Astrocyte (in vitro differentiated cells and primary cell): ENCODE results near the gene GRIA1. TPM values are rescaled to one million over a fixed set of nuclear protein-coding genes. Genes with fewer than 3 reads are reported as not detected.
A peak's percentile ranks its signal among the peaks of the same experiment; 100 is the strongest.

Source experiments
- DNase-seq: peaks from one replicate; pipeline ENCODE4 v3.0.0-alpha.2; 2010; ENCODE audit warnings: low read depth
- FAIRE-seq: peaks from 2 replicates; lab custom pipeline; 2011; peaks lifted over from hg19 to GRCh38; lab: Jason Lieb, UNC
- H2AFZ ChIP-seq: 2 replicates; pipeline ENCODE4 v1.6.0; 2012; ENCODE audit warnings: low read depth, low read length, inconsistent platforms
- H3K27ac ChIP-seq: 2 replicates; pipeline ENCODE4 v1.5.1; 2011; ENCODE audit warnings: low read depth, low read length, inconsistent platforms
- H3K27me3 ChIP-seq: 2 replicates; pipeline ENCODE4 v1.6.0; 2011; ENCODE audit warnings: low read length, inconsistent platforms; ENCODE audit not compliant: insufficient read depth
- H3K36me3 ChIP-seq: 2 replicates; pipeline ENCODE4 v1.5.1; 2011; ENCODE audit warnings: low read length, inconsistent platforms; ENCODE audit not compliant: insufficient read depth
- H3K4me1 ChIP-seq: 2 replicates; pipeline ENCODE4 v1.5.1; 2011; ENCODE audit warnings: low read length, inconsistent platforms; ENCODE audit not compliant: insufficient read depth
- H3K4me2 ChIP-seq: 2 replicates; pipeline ENCODE4 v1.6.0; 2012; ENCODE audit warnings: low read length, inconsistent platforms
- H3K4me3 ChIP-seq: 2 replicates; pipeline ENCODE4 v1.5.1; 2011; ENCODE audit warnings: low read depth, mild to moderate bottlenecking, low read length, inconsistent platforms; ENCODE audit not compliant: insufficient read depth
- H3K79me2 ChIP-seq: 2 replicates; pipeline ENCODE4 v1.6.0; 2012; ENCODE audit warnings: mild to moderate bottlenecking, low read length, inconsistent platforms; ENCODE audit not compliant: insufficient read depth
- H3K9ac ChIP-seq: 2 replicates; pipeline ENCODE4 v1.6.0; 2012; ENCODE audit warnings: mild to moderate bottlenecking, low read length, inconsistent platforms
- H3K9me3 ChIP-seq: 2 replicates; pipeline ENCODE4 v1.5.1; 2012; ENCODE audit warnings: low read depth, mild to moderate bottlenecking, low read length, inconsistent platforms; ENCODE audit not compliant: insufficient read depth
- H4K20me1 ChIP-seq: 2 replicates; pipeline ENCODE4 v1.6.0; 2012; ENCODE audit warnings: low read length, inconsistent platforms; ENCODE audit not compliant: insufficient read depth
- H3K27ac Mint-ChIP-seq: one replicate; pipeline ENCODE4 v1.8.0; 2021; ENCODE audit warnings: mild to moderate bottlenecking, mixed read lengths; ENCODE audit not compliant: unreplicated experiment
- H3K27me3 Mint-ChIP-seq: one replicate; pipeline ENCODE4 v1.8.0; 2021; ENCODE audit warnings: low read depth, mixed read lengths; ENCODE audit not compliant: unreplicated experiment
- H3K36me3 Mint-ChIP-seq: one replicate; pipeline ENCODE4 v1.8.0; 2021; ENCODE audit warnings: low read depth, mixed read lengths; ENCODE audit not compliant: unreplicated experiment
- H3K4me1 Mint-ChIP-seq: one replicate; pipeline ENCODE4 v1.8.0; 2021; ENCODE audit warnings: low read depth, mixed read lengths; ENCODE audit not compliant: unreplicated experiment
- H3K4me3 Mint-ChIP-seq: one replicate; pipeline ENCODE4 v1.8.0; 2021; ENCODE audit warnings: mild to moderate bottlenecking, moderate library complexity, mixed read lengths; ENCODE audit not compliant: unreplicated experiment
- H3K9me3 Mint-ChIP-seq: one replicate; pipeline ENCODE4 v1.8.0; 2021; ENCODE audit warnings: mild to moderate bottlenecking, mixed read lengths; ENCODE audit not compliant: unreplicated experiment
- CTCF ChIP-seq: IDR thresholded peaks from 2 replicates; pipeline ENCODE4 v1.5.1; 2011; ENCODE audit warnings: low read depth, mild to moderate bottlenecking, inconsistent platforms, low read length, moderate library complexity; ENCODE audit not compliant: insufficient read depth
- EZH2 ChIP-seq: IDR thresholded peaks from 2 replicates; pipeline ENCODE4 v1.6.1; 2012; ENCODE audit warnings: mild to moderate bottlenecking, low read length, inconsistent platforms; ENCODE audit not compliant: insufficient read depth
- total RNA-seq: library from RNA; stranded (reverse); gene quantifications from 2 replicates; pipeline ENCODE4 v1.2.1, GENCODE V29; 2021

The GRIA1 gene
- total RNA-seq, 1 donor from 2014 or later, result 5.4 TPM

GRCh38 chr5:153632748-153633290 is 142.3 kb downstream of the GRIA1 start:
- Histone ChIP-seq H3K9ac (no peak overlapping the region), H3K27ac (no peak overlapping the region), H3K9me3 (no peaks in the 10 kb centered on the region), H3K27me3 (no peaks in the 10 kb centered on the region), H3K4me1 (peaks cover 18% of the 10 kb centered on the region), H4K20me1 (no peaks in the 10 kb centered on the region), H3K36me3 (no peaks in the 10 kb centered on the region), H2AFZ (peak overlapping the region; percentile 19), H3K79me2 (no peaks in the 10 kb centered on the region), H3K4me3 (no peak overlapping the region), H3K4me2 (no peak overlapping the region)
- H3K4me3 Mint-ChIP-seq, result no peak overlapping the region
- no peaks in the 10 kb centered on the region for H3K27me3 Mint-ChIP-seq
- no peak overlapping the region for H3K27ac Mint-ChIP-seq
- no peak for TF ChIP-seq CTCF
- no peak for TF ChIP-seq EZH2
- H3K36me3 Mint-ChIP-seq, result no peaks in the 10 kb centered on the region
- H3K4me1 Mint-ChIP-seq, result peaks cover 14% of the 10 kb centered on the region
- no peaks in the 10 kb centered on the region for H3K9me3 Mint-ChIP-seq
- DNase-seq (no peak), FAIRE-seq (no peak)

- no peak overlapping the region for H2AFZ ChIP-seq
- no peak overlapping the region for H3K9ac ChIP-seq
- no peaks in the 10 kb centered on the region for H4K20me1 ChIP-seq
- H3K4me1 ChIP-seq, result no peaks in the 10 kb centered on the region
- Mint-ChIP-seq H3K4me3 (no peak overlapping the region), H3K9me3 (no peaks in the 10 kb centered on the region), H3K36me3 (no peaks in the 10 kb centered on the region), H3K27me3 (peaks cover 4% of the 10 kb centered on the region), H3K4me1 (peaks cover 5% of the 10 kb centered on the region), H3K27ac (no peak overlapping the region)
- H3K27me3 ChIP-seq, result no peaks in the 10 kb centered on the region
- no peaks in the 10 kb centered on the region for H3K9me3 ChIP-seq
- FAIRE-seq, result no peak
- no peak overlapping the region for H3K27ac ChIP-seq
- H3K4me3 ChIP-seq, result no peak overlapping the region
- no peak for DNase-seq
- TF ChIP-seq CTCF (no peak), EZH2 (no peak)
- H3K4me2 ChIP-seq, result no peak overlapping the region
- H3K79me2 ChIP-seq, result no peaks in the 10 kb centered on the region
- H3K36me3 ChIP-seq, result no peaks in the 10 kb centered on the region
Measured at GRCh38 chr5:153636670-153637451, 146.4 kb downstream of the GRIA1 start.

GRCh38 chr5:153640293-153640692 is 149.8 kb downstream of the GRIA1 start:
- Mint-ChIP-seq H3K27ac (no peak overlapping the region), H3K4me1 (no peaks in the 10 kb centered on the region), H3K27me3 (peaks cover 4% of the 10 kb centered on the region), H3K36me3 (no peaks in the 10 kb centered on the region), H3K4me3 (no peak overlapping the region), H3K9me3 (no peaks in the 10 kb centered on the region)
- Histone ChIP-seq H3K4me3 (no peak overlapping the region), H3K9ac (no peak overlapping the region), H3K4me2 (no peak overlapping the region), H3K9me3 (no peaks in the 10 kb centered on the region), H3K79me2 (no peaks in the 10 kb centered on the region), H2AFZ (no peak overlapping the region), H4K20me1 (no peaks in the 10 kb centered on the region), H3K27ac (no peak overlapping the region), H3K36me3 (no peaks in the 10 kb centered on the region), H3K4me1 (no peaks in the 10 kb centered on the region), H3K27me3 (no peaks in the 10 kb centered on the region)
- DNase-seq, result no peak
- no peak for FAIRE-seq
- no peak for TF ChIP-seq CTCF
- no peak for TF ChIP-seq EZH2
